Right lobe of liver (tissue), 6 donors: ENCODE data around the gene CLSTN2. TPM values are rescaled to one million over a fixed set of nuclear protein-coding genes. Genes with fewer than 3 reads are reported as not detected.

Source experiments
- ATAC-seq, 4 donors: fragments of 200-7000 bp; cut with Tn5 transposase; one replicate each; pipeline ENCODE4 v1.9.1; 2020; ENCODE audit warnings: mild to moderate bottlenecking in 4 of 4, moderate library complexity in 4 of 4
- DNase-seq, 3 donors: peaks; one replicate each; pipeline ENCODE4 v3.0.0-alpha.2; 2020
- H3K27ac ChIP-seq, 3 donors: fragments of 200-600 bp; one replicate each; pipeline ENCODE4 v1.8.0; 2022
- H3K27me3 ChIP-seq, 2 donors: fragments of 200-600 bp; one replicate each; pipeline ENCODE4 v1.8.0; 2022
- H3K36me3 ChIP-seq, 4 donors: fragments of 200-600 bp; sonication (generic) in 1 of 4; one replicate each; pipeline versions ENCODE4 v1.5.1 to v1.8.0; 2017 to 2022; ENCODE audit warnings: control low read depth in 1 of 4
- H3K4me1 ChIP-seq, 4 donors: fragments of 200-600 bp; sonication (generic) in 1 of 4; one replicate each; pipeline versions ENCODE4 v1.5.1 to v1.8.0; 2017 to 2022; ENCODE audit warnings: control low read depth in 1 of 4
- H3K4me3 ChIP-seq, 3 donors: fragments of 200-600 bp; one replicate each; pipeline ENCODE4 v1.8.0; 2022
- H3K9me3 ChIP-seq, 4 donors: fragments of 200-600 bp; sonication (generic) in 1 of 4; one replicate each; pipeline versions ENCODE4 v1.5.1 to v1.8.0; 2017 to 2022; ENCODE audit warnings: control low read depth in 1 of 4
- CTCF ChIP-seq, 4 donors: fragments of 200-600 bp in 3 of 4; fragments of 450-650 bp in 1 of 4; IDR thresholded peaks; one replicate each; pipeline versions ENCODE4 v1.5.1 to v1.8.0; 2016 to 2022; ENCODE audit warnings: antibody characterized with exemption in 4 of 4, mild to moderate bottlenecking in 2 of 4
- POLR2A ChIP-seq: fragments of 450-650 bp; IDR thresholded peaks from one replicate; pipeline ENCODE4 v1.6.1; 2017; ENCODE audit warnings: antibody characterized with exemption, mild to moderate bottlenecking
- WGBS: methylation state at CpG from one replicate; pipeline ENCODE4 v1.1.6; 2018; ENCODE audit warnings: low coverage, low lambda C conversion rate; ENCODE audit not compliant: insufficient coverage; ENCODE audit errors: missing lambda C conversion rate; 5-methylcytosine and 5-hydroxymethylcytosine counted together
- intact Hi-C, 2 donors: fragments of 100-400 bp; cut with DNase I; formaldehyde crosslinking; loops; one replicate each; pipeline versions ENCODE4 v1.11.2 to v1.14.1; 2022
- total RNA-seq, 6 experiments: library from RNA; depleted of rRNA in 2 of 6; stranded (reverse); fragments of >200 nt in 2 of 6; fragmentation: NEBNext Ultra II Directional in 3 of 6; extraction: Animal tissue kit (Norgen Biotek cat#: 25700) in 3 of 6; gene quantifications; one replicate each; pipeline versions ENCODE4 v1.1.0 to v1.2.4, GENCODE V29; 2016 to 2023
- donor health status: DM: no; HTN: yes; CAD: no.
- donor health status: DM: no; HTN: no; CAD: no.
- donor health status: DM: no; HTN: no; CAD: no.
- donor health status: DM: no; HTN: yes; CAD: no.
- donor health status: DM: no; HTN: yes; CAD: no.

The CLSTN2 gene
- total RNA-seq, 6 experiments from 2014 or later = 1.0 to 3.3 (median 2.0) TPM

- TF ChIP-seq CTCF (IDR thresholded peaks at IDR 0.05) (no peak), POLR2A (no peak)
- Histone ChIP-seq H3K27ac (no peak overlapping the region), H3K4me3 (no peak overlapping the region), H3K36me3 (no peaks in the 10 kb centered on the region), H3K9me3 (no peaks in the 10 kb centered on the region), H3K4me1 (no peaks in the 10 kb centered on the region), H3K27me3 (no peaks in the 10 kb centered on the region)
- intact Hi-C loops = no loop called here
- WGBS = 55% methylated on average over 1 of the region's 1 CpG
- DNase-seq (no peak), ATAC-seq (no peak)
Measured at GRCh38 chr3:140078940-140079339, 144.0 kb downstream of the CLSTN2 start.

- Histone ChIP-seq H3K36me3 (no peaks in the 10 kb centered on the region), H3K4me3 (no peak overlapping the region), H3K27ac (no peak overlapping the region), H3K27me3 (no peaks in the 10 kb centered on the region), H3K9me3 (no peaks in the 10 kb centered on the region), H3K4me1 (peaks cover 0 to 7% (median 0%) of the 10 kb centered on the region in 4 donors)
- ATAC-seq (no peak), DNase-seq (no peak)
- whole genome bisulfite sequencing = 40% methylated on average over 1 of the region's 1 CpG
- intact Hi-C loops = no loop called here
- TF ChIP-seq POLR2A = no peak
- no peak for TF ChIP-seq CTCF (IDR thresholded peaks at IDR 0.05)
Measured at GRCh38 chr3:140081887-140082286, 146.9 kb downstream of the CLSTN2 start.

- DNase-seq = no peak
- no peak overlapping the region for H3K27ac ChIP-seq
- 68% methylated on average over 5 of the region's 5 CpGs for WGBS
- no peaks in the 10 kb centered on the region for H3K27me3 ChIP-seq
- no peaks in the 10 kb centered on the region for H3K36me3 ChIP-seq
- intact Hi-C loops = no loop called here
- no peak for ATAC-seq
- H3K4me1 ChIP-seq = peaks cover 0 to 8% (median 0%) of the 10 kb centered on the region in 4 donors
- TF ChIP-seq POLR2A = no peak
- no peak for TF ChIP-seq CTCF (IDR thresholded peaks at IDR 0.05)
- H3K9me3 ChIP-seq = no peaks in the 10 kb centered on the region
- no peak overlapping the region for H3K4me3 ChIP-seq
Measured at GRCh38 chr3:140085001-140085400, 150.0 kb downstream of the CLSTN2 start.

GRCh38 chr3:140086642-140087041 is 151.7 kb downstream of the CLSTN2 start:
- DNase-seq = no peak
- WGBS = 13% methylated on average over 1 of the region's 1 CpG
- Histone ChIP-seq H3K27ac (no peak overlapping the region), H3K27me3 (no peaks in the 10 kb centered on the region), H3K4me3 (no peak overlapping the region), H3K36me3 (no peaks in the 10 kb centered on the region), H3K4me1 (peaks cover 0 to 8% (median 0%) of the 10 kb centered on the region in 4 donors), H3K9me3 (no peaks in the 10 kb centered on the region)
- intact Hi-C loops = no loop called here
- no peak for TF ChIP-seq POLR2A
- no peak for TF ChIP-seq CTCF (IDR thresholded peaks at IDR 0.05)
- ATAC-seq = peak; percentile 71 to 93 (median 82)

GRCh38 chr3:140088058-140088457 is 153.1 kb downstream of the CLSTN2 start:
- Histone ChIP-seq H3K36me3 (no peaks in the 10 kb centered on the region), H3K4me1 (peaks cover 0 to 8% (median 0%) of the 10 kb centered on the region in 4 donors), H3K27ac (no peak overlapping the region), H3K9me3 (no peaks in the 10 kb centered on the region), H3K4me3 (no peak overlapping the region), H3K27me3 (no peaks in the 10 kb centered on the region)
- no peak for DNase-seq
- 71% methylated on average over 3 of the region's 3 CpGs for WGBS
- ATAC-seq = no peak
- intact Hi-C loops = no loop called here
- TF ChIP-seq CTCF (IDR thresholded peaks at IDR 0.05) (no peak), POLR2A (no peak)
